Caco-2 (cell line): Measurements from ENCODE around the gene CDK19. TPM values are rescaled to one million over a fixed set of nuclear protein-coding genes. Genes with fewer than 3 reads are reported as not detected.

ENCODE experiments used
- BruUV-seq: library from RNA; stranded (reverse); fragments of 400-500 nt; replicated peaks from 2 replicates; lab custom pipeline; 2021; lab: Mats Ljungman, UMichigan
- CTCF ChIA-PET: fragments of 300-600 bp; sonication (Branson Sonifier 250); formaldehyde crosslinking; loops from one replicate; lab custom pipeline; 2022; ENCODE audit warnings: antibody characterized with exemption; lab: Charles Lee
- POLR2A ChIA-PET: fragments of 300-600 bp; sonication (Branson Sonifier 250); formaldehyde crosslinking; loops from one replicate; lab custom pipeline; 2022; ENCODE audit warnings: antibody characterized with exemption; lab: Charles Lee
- DNase-seq, 2 experiments: peaks; one replicate each; pipeline versions ENCODE4 v3.0.0 to v3.0.0-alpha.2; 2020 to 2022
- H3K27me3 ChIP-seq: replicated peaks from 2 replicates; pipeline ENCODE4 v1.6.0; 2011; ENCODE audit warnings: low read length; ENCODE audit not compliant: control insufficient read depth, insufficient read depth
- H3K36me3 ChIP-seq: 2 replicates; pipeline ENCODE4 v1.5.1; 2011; ENCODE audit warnings: low read length; ENCODE audit not compliant: control insufficient read depth, insufficient read depth
- H3K4me1 ChIP-seq: fragments of 250-450 bp; sonication (Bioruptor Pico); 2 replicates; pipeline ENCODE4 v1.5.1; 2020; ENCODE audit warnings: mild to moderate bottlenecking
- H3K4me3 ChIP-seq: 2 replicates; pipeline ENCODE4 v1.5.1; 2011; ENCODE audit warnings: low read depth, mild to moderate bottlenecking, control low read depth, low read length
- H3K9me3 ChIP-seq: fragments of 250-450 bp; sonication (Bioruptor Pico); 2 replicates; pipeline ENCODE4 v1.5.1; 2020; ENCODE audit warnings: mild to moderate bottlenecking, moderate library complexity
- H3K27ac Mint-ChIP-seq: one replicate; pipeline ENCODE4 v1.8.0; 2022; ENCODE audit warnings: mixed read lengths; ENCODE audit not compliant: unreplicated experiment
- H3K27me3 Mint-ChIP-seq: one replicate; pipeline ENCODE4 v1.8.0; 2022; ENCODE audit warnings: mixed read lengths; ENCODE audit not compliant: insufficient read depth, unreplicated experiment
- H3K36me3 Mint-ChIP-seq: one replicate; pipeline ENCODE4 v1.8.0; 2022; ENCODE audit warnings: mild to moderate bottlenecking, mixed read lengths; ENCODE audit not compliant: insufficient read depth, unreplicated experiment
- H3K4me1 Mint-ChIP-seq: one replicate; pipeline ENCODE4 v1.8.0; 2022; ENCODE audit warnings: low read depth, mixed read lengths; ENCODE audit not compliant: unreplicated experiment
- H3K4me3 Mint-ChIP-seq: one replicate; pipeline ENCODE4 v1.8.0; 2022; ENCODE audit warnings: mild to moderate bottlenecking, moderate library complexity, mixed read lengths; ENCODE audit not compliant: unreplicated experiment
- H3K9me3 Mint-ChIP-seq: one replicate; pipeline ENCODE4 v1.8.0; 2022; ENCODE audit warnings: mixed read lengths; ENCODE audit not compliant: unreplicated experiment
- CTCF ChIP-seq, 2 experiments: fragments of 200-600 bp in 1 of 2; IDR thresholded peaks; 1 replicate in 1 of 2; 2 replicates in 1 of 2; pipeline versions ENCODE4 v1.5.1 to v1.8.0; 2011 to 2022; ENCODE audit warnings: antibody characterized with exemption in 1 of 2, control low read depth in 1 of 2, inconsistent platforms in 1 of 2, low read depth in 1 of 2, low read length in 1 of 2, mild to moderate bottlenecking in 1 of 2, moderate library complexity in 1 of 2; ENCODE audit not compliant: insufficient read depth in 1 of 2, severe bottlenecking in 1 of 2, unreplicated experiment in 1 of 2
- intact Hi-C: fragments of 100-400 bp; cut with micrococcal nuclease; formaldehyde crosslinking; loops from one replicate; pipeline ENCODE4 v1.10.0; 2022; ENCODE audit not compliant: unreplicated experiment
- total RNA-seq: library from RNA; stranded (reverse); gene quantifications from 2 replicates; pipeline ENCODE4 v1.2.3, GENCODE V29; 2022

CDK19 gene
- total RNA-seq, 1 experiment from 2014 or later, result 24.6 TPM

- no peak overlapping the region for H3K4me3 ChIP-seq
- BruUV-seq, result no TSS peak
- 0 out of 2 replicates have a peak, but pooled peaks cover 2% of the 10 kb centered on the region for H3K36me3 ChIP-seq
- no peaks in the 10 kb centered on the region for H3K27me3 ChIP-seq
- no peaks in the 10 kb centered on the region for H3K9me3 ChIP-seq
- Mint-ChIP-seq H3K9me3 (no peaks in the 10 kb centered on the region), H3K27ac (no peak overlapping the region), H3K36me3 (no peaks in the 10 kb centered on the region), H3K4me1 (peaks cover 9% of the 10 kb centered on the region), H3K4me3 (no peak overlapping the region), H3K27me3 (no peaks in the 10 kb centered on the region)
- peaks cover 13% of the 10 kb centered on the region; the same call in 1 of the 2 replicates for H3K4me1 ChIP-seq
- no peak for DNase-seq
- no peak for TF ChIP-seq CTCF (IDR thresholded peaks at IDR 0.05; ENCODE audit: insufficient read depth in 1 of 2, low read depth in 1 of 2, low read length in 1 of 2, severe bottlenecking in 1 of 2, unreplicated experiment in 1 of 2)
- ChIA-PET POLR2A (no interaction called here), CTCF (no interaction called here)
- intact Hi-C loops, result no loop called here
These were observed 165.6 kb downstream of the CDK19 start for GRCh38 chr6:110649704-110650103.

GRCh38 chr6:110646951-110647910 lies 168.0 kb downstream of the CDK19 start:
- Mint-ChIP-seq H3K36me3 (no peaks in the 10 kb centered on the region), H3K4me3 (no peak overlapping the region), H3K27me3 (no peaks in the 10 kb centered on the region), H3K27ac (no peak overlapping the region), H3K9me3 (no peaks in the 10 kb centered on the region), H3K4me1 (no peaks in the 10 kb centered on the region)
- no TSS peak for BruUV-seq
- POLR2A ChIA-PET, result no interaction called here
- Histone ChIP-seq H3K9me3 (no peaks in the 10 kb centered on the region), H3K4me3 (no peak overlapping the region), H3K27me3 (no peaks in the 10 kb centered on the region), H3K4me1 (no peaks in the 10 kb centered on the region), H3K36me3 (0 out of 2 replicates have a peak, but pooled peaks cover 2% of the 10 kb centered on the region)
- peak in 1 of 2 experiments; percentile 47 for TF ChIP-seq CTCF (IDR thresholded peaks at IDR 0.05; ENCODE audit: insufficient read depth in 1 of 2, low read depth in 1 of 2, low read length in 1 of 2, severe bottlenecking in 1 of 2, unreplicated experiment in 1 of 2)
- DNase-seq, result no peak
- CTCF ChIA-PET, result no interaction called here
- intact Hi-C loops, result no loop called here

GRCh38 chr6:110646419-110646698 lies 168.9 kb downstream of the CDK19 start:
- CTCF ChIA-PET, result no interaction called here
- no peaks in the 10 kb centered on the region for H3K27me3 ChIP-seq

More at GRCh38 chr6:110646419-110646698, 168.9 kb downstream of the CDK19 start:
- no TSS peak for BruUV-seq
- H3K9me3 Mint-ChIP-seq, result no peaks in the 10 kb centered on the region
- POLR2A ChIA-PET, result no interaction called here
- no peak overlapping the region for H3K27ac Mint-ChIP-seq
- H3K36me3 ChIP-seq, result 0 out of 2 replicates have a peak, but pooled peaks cover 2% of the 10 kb centered on the region
- intact Hi-C loops, result no loop called here
- DNase-seq, result no peak
- H3K27me3 Mint-ChIP-seq, result no peaks in the 10 kb centered on the region
- no peaks in the 10 kb centered on the region for H3K36me3 Mint-ChIP-seq
- H3K4me1 Mint-ChIP-seq, result no peaks in the 10 kb centered on the region
- no peak overlapping the region for H3K4me3 Mint-ChIP-seq
- no peaks in the 10 kb centered on the region for H3K4me1 ChIP-seq
- no peaks in the 10 kb centered on the region for H3K9me3 ChIP-seq
- TF ChIP-seq CTCF (IDR thresholded peaks at IDR 0.05; ENCODE audit: insufficient read depth in 1 of 2, low read depth in 1 of 2, low read length in 1 of 2, severe bottlenecking in 1 of 2, unreplicated experiment in 1 of 2), result no peak
- H3K4me3 ChIP-seq, result no peak overlapping the region
